Smooth muscle cell (in vitro differentiated cells): Measurements from ENCODE around the gene DDX55. TPM values are rescaled to one million over a fixed set of nuclear protein-coding genes. Genes with fewer than 3 reads are reported as not detected.

Experiments
- DNase-seq: peaks from one replicate; lab custom pipeline; 2025; ENCODE audit not compliant: unreplicated experiment; lab: John Stamatoyannopoulos, UW
- H2AFZ ChIP-seq: fragments of 200-600 bp; sonication (generic); 2 replicates; pipeline ENCODE4 v1.6.0; 2016; ENCODE audit warnings: antibody characterized with exemption, low read depth, mild to moderate bottlenecking
- H3F3A ChIP-seq: fragments of 200-600 bp; sonication (generic); 2 replicates; pipeline ENCODE4 v1.6.0; 2017; ENCODE audit warnings: antibody characterized with exemption, low read depth
- H3K27ac ChIP-seq: fragments of 200-600 bp; sonication (generic); 2 replicates; pipeline ENCODE4 v1.5.1; 2016; ENCODE audit warnings: low read depth, mild to moderate bottlenecking
- H3K27me3 ChIP-seq: fragments of 200-600 bp; sonication (generic); 2 replicates; pipeline ENCODE4 v1.6.1; 2016; ENCODE audit warnings: low read depth, mild to moderate bottlenecking
- H3K36me3 ChIP-seq: fragments of 200-600 bp; sonication (generic); 2 replicates; pipeline ENCODE4 v1.5.1; 2016; ENCODE audit warnings: low read depth
- H3K4me1 ChIP-seq: fragments of 200-600 bp; sonication (generic); 2 replicates; pipeline ENCODE4 v1.5.1; 2016; ENCODE audit warnings: low read depth
- H3K4me2 ChIP-seq: fragments of 200-600 bp; sonication (generic); 2 replicates; pipeline ENCODE4 v1.6.0; 2016; ENCODE audit warnings: mild to moderate bottlenecking
- H3K4me3 ChIP-seq: fragments of 200-600 bp; sonication (generic); 2 replicates; pipeline ENCODE4 v1.5.1; 2016; ENCODE audit warnings: mild to moderate bottlenecking
- H3K79me2 ChIP-seq: fragments of 200-600 bp; sonication (generic); 2 replicates; pipeline ENCODE4 v1.6.0; 2016; ENCODE audit warnings: low read depth, mild to moderate bottlenecking
- H3K9ac ChIP-seq: fragments of 200-600 bp; sonication (generic); 2 replicates; pipeline ENCODE4 v1.6.0; 2016; ENCODE audit warnings: low read depth
- H3K9me3 ChIP-seq: fragments of 200-600 bp; sonication (generic); replicated peaks from 2 replicates; pipeline ENCODE4 v1.5.1; 2016; ENCODE audit warnings: low read depth
- H4K20me1 ChIP-seq: fragments of 200-600 bp; sonication (generic); 2 replicates; pipeline ENCODE4 v1.6.0; 2016; ENCODE audit warnings: low read depth
- WGBS: methylation state at CpG from one replicate; pipeline ENCODE4 v1.1.7; 2016; ENCODE audit warnings: low lambda C conversion rate; 5-methylcytosine and 5-hydroxymethylcytosine counted together
- polyA plus RNA-seq: library from polyadenylated mRNA; unstranded; fragments of >200 nt; fragmentation: Nextera tagmentation; extraction: Ambion mirVana; gene quantifications from 2 replicates; pipeline ENCODE4 v1.2.1, GENCODE V29; 2016
- total RNA-seq: library from RNA; depleted of rRNA; stranded (reverse); fragments of >200 nt; gene quantifications from 2 replicates; pipeline ENCODE4 v1.2.3, GENCODE V29; 2014
- TF ChIP-seq, protein P1 (sequence below): fragments of 200-600 bp; sonication (generic); IDR thresholded peaks from 2 replicates; pipeline ENCODE4 v1.5.1; 2017; ENCODE audit warnings: borderline replicate concordance, mild to moderate bottlenecking, antibody characterized with exemption; ENCODE audit not compliant: insufficient read depth, poor library complexity, severe bottlenecking

DDX55 gene
- total and polyA plus RNA-seq, 2 experiments from 2014 or later, result 14.5 to 14.7 TPM

DNA sequence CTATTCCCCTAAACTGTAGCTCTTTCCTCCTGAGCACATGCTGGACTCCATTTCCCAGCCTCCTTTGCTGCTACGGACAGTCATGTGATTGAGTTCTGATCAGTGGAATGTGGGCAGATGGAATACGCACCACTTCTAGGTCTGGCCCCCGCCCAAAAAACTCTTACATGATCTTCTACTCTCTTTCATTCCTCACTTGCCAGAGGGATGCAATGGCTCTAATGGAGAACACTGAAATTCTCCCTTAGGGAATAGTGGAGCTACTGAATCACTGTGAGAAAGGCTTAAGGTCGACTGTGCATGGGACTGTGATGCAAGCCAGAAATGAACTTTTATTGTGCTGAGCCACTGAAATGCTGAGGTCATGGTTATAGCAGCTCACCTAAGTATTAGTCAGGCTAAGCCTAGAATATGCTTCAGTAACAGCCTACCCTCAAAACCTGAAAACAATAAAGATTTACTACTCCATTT lies 30.5 kb upstream of the DDX55 start:
- H3K9ac ChIP-seq, result no peak overlapping the region
- H3K36me3 ChIP-seq, result no peaks in the 10 kb centered on the region
- TF ChIP-seq, protein P1, sequence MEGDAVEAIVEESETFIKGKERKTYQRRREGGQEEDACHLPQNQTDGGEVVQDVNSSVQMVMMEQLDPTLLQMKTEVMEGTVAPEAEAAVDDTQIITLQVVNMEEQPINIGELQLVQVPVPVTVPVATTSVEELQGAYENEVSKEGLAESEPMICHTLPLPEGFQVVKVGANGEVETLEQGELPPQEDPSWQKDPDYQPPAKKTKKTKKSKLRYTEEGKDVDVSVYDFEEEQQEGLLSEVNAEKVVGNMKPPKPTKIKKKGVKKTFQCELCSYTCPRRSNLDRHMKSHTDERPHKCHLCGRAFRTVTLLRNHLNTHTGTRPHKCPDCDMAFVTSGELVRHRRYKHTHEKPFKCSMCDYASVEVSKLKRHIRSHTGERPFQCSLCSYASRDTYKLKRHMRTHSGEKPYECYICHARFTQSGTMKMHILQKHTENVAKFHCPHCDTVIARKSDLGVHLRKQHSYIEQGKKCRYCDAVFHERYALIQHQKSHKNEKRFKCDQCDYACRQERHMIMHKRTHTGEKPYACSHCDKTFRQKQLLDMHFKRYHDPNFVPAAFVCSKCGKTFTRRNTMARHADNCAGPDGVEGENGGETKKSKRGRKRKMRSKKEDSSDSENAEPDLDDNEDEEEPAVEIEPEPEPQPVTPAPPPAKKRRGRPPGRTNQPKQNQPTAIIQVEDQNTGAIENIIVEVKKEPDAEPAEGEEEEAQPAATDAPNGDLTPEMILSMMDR, result no peak
- no peak overlapping the region for H2AFZ ChIP-seq
- H3K4me2 ChIP-seq, result no peak overlapping the region
- H3K4me1 ChIP-seq, result no peaks in the 10 kb centered on the region
- H3K9me3 ChIP-seq, result no peaks in the 10 kb centered on the region
- WGBS, result 42% methylated on average over 4 of the region's 4 CpGs
- no peaks in the 10 kb centered on the region for H3K79me2 ChIP-seq
- no peaks in the 10 kb centered on the region for H3K27me3 ChIP-seq
- no peak overlapping the region for H3K27ac ChIP-seq
- H3K4me3 ChIP-seq, result no peak overlapping the region
- no peaks in the 10 kb centered on the region for H4K20me1 ChIP-seq
- H3F3A ChIP-seq, result no peaks in the 10 kb centered on the region
- no peak for DNase-seq

DNA sequence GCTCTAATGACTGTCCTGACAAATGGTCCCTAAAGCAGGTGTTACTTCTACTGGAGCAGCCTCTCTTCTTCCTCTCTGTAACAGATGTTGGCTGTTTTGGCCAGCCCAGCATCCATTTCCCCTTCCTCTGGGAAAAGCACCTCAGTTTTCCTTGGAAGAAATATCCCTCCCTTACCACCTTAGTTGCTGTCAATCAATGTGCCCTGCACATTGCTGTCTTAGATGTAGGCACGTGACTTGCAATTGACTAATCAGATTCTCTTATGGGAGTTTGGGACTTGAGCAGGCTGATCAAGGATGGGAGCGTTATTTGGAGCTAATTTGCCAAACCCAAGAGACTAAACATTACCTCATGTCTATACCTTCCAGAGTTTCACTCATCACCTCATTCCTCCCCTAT lies 29.5 kb upstream of the DDX55 start:
- TF ChIP-seq, protein P1, result no peak
- Histone ChIP-seq H3K4me3 (no peak overlapping the region), H3K27ac (no peak overlapping the region), H4K20me1 (no peaks in the 10 kb centered on the region), H3K27me3 (no peaks in the 10 kb centered on the region), H3K9me3 (no peaks in the 10 kb centered on the region), H3K9ac (no peak overlapping the region), H3K79me2 (no peaks in the 10 kb centered on the region), H3K4me1 (no peaks in the 10 kb centered on the region), H3K36me3 (no peaks in the 10 kb centered on the region), H3K4me2 (no peak overlapping the region), H3F3A (no peaks in the 10 kb centered on the region), H2AFZ (no peak overlapping the region)
- no peak for DNase-seq
- WGBS, result 88% methylated on average over 2 of the region's 2 CpGs

DNA sequence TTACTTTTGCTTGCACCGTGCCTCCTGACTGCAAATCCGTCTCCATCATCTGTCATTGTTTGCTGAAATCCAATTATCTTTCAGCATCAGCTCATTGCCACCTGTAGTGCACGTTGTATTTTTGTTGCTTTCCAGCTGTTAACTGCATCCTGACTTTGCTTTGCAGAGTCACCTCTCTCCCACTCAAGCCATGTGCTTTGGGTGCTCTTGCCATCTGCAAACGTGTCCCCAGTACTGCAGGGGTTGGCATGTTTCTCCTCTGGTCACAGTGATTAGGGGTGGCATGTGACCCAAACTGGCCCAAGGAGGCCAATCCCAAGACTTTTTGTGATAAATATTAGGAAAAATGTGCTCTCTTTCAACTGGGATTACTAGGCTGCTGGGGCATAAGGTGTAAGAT lies 28.0 kb upstream of the DDX55 start:
- H3K9ac ChIP-seq, result no peak overlapping the region
- H3F3A ChIP-seq, result no peaks in the 10 kb centered on the region
- no peaks in the 10 kb centered on the region for H3K4me1 ChIP-seq
- no peaks in the 10 kb centered on the region for H3K27me3 ChIP-seq
- H3K4me3 ChIP-seq, result no peak overlapping the region
- no peak for DNase-seq
- H3K27ac ChIP-seq, result no peak overlapping the region
- no peak overlapping the region for H2AFZ ChIP-seq
- no peaks in the 10 kb centered on the region for H3K79me2 ChIP-seq
- no peaks in the 10 kb centered on the region for H3K36me3 ChIP-seq
- no peak overlapping the region for H3K4me2 ChIP-seq
- TF ChIP-seq, protein P1, result no peak
- peaks cover 2% of the 10 kb centered on the region for H4K20me1 ChIP-seq
- no peaks in the 10 kb centered on the region for H3K9me3 ChIP-seq
- 80% methylated on average over 4 of the region's 4 CpGs for WGBS

DNA sequence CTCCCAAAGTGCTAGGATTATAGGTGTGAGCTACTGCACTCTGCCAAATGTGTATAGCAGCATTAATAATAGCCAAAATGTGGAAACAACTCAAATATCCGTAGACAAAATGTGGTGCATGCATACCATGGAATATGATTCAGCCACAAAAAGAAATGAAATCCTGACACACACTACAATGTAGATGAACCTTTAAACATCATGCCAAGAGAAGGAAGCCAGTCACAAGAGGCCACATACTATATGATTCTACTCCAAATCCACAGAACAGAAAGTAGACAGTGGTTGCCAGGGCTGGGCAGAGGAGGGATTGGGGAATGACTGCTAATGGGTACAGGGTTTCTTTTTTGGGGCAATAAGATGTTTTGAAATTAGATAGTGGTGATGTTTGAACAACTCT lies 25.3 kb upstream of the DDX55 start:
- WGBS, result 97% methylated on average over 1 of the region's 1 CpG
- Histone ChIP-seq H4K20me1 (peaks cover 3% of the 10 kb centered on the region), H3F3A (no peaks in the 10 kb centered on the region), H3K9ac (no peak overlapping the region), H3K79me2 (peaks cover 8% of the 10 kb centered on the region), H3K36me3 (no peaks in the 10 kb centered on the region), H2AFZ (no peak overlapping the region), H3K4me2 (no peak overlapping the region), H3K9me3 (no peaks in the 10 kb centered on the region), H3K4me1 (no peaks in the 10 kb centered on the region), H3K27me3 (no peaks in the 10 kb centered on the region), H3K4me3 (no peak overlapping the region), H3K27ac (no peak overlapping the region)
- no peak for DNase-seq
- TF ChIP-seq, protein P1, result no peak
